Muscle of arm (tissue), 12 donors: ENCODE results near the gene ZFPM1. TPM values are rescaled to one million over a fixed set of nuclear protein-coding genes. Genes with fewer than 3 reads are reported as not detected.

ENCODE experiments used
- DNase-seq: peaks from one replicate; pipeline ENCODE4 v3.0.0-alpha.2; 2013
- polyA plus RNA-seq, 12 donors: library from polyadenylated mRNA; unstranded; fragments of 120-200 nt; gene quantifications; one replicate each; pipeline ENCODE4 v1.2.1, GENCODE V29; 2013; ENCODE audit not compliant: insufficient read length in 12 of 12

Gene ZFPM1
- polyA plus RNA-seq, 12 donors: 0.74 to 3.9 (median 1.1) TPM; not detected in 2

GRCh38 chr16:88433632-88434352, 19.3 kb upstream of the ZFPM1 start:
- DNase-seq: no peak

GRCh38 chr16:88434353-88434690, 18.8 kb upstream of the ZFPM1 start:
- DNase-seq: no peak

- no peak for DNase-seq
Observed at GRCh38 chr16:88434746-88435145, 18.3 kb upstream of the ZFPM1 start.

GRCh38 chr16:88435437-88436355, 17.4 kb upstream of the ZFPM1 start:
- no peak for DNase-seq

- no peak for DNase-seq
Observed at GRCh38 chr16:88436796-88437195, 16.3 kb upstream of the ZFPM1 start.

- DNase-seq: no peak
Observed at GRCh38 chr16:88437367-88437964, 15.6 kb upstream of the ZFPM1 start.

GRCh38 chr16:88438084-88438870, 14.8 kb upstream of the ZFPM1 start:
- no peak for DNase-seq

- DNase-seq: no peak
Observed at GRCh38 chr16:88439016-88439415, 14.1 kb upstream of the ZFPM1 start.

GRCh38 chr16:88439706-88440105, 13.4 kb upstream of the ZFPM1 start:
- no peak for DNase-seq

- no peak for DNase-seq
Observed at GRCh38 chr16:88440111-88440510, 13.0 kb upstream of the ZFPM1 start.

GRCh38 chr16:88440686-88441405, 12.2 kb upstream of the ZFPM1 start:
- no peak for DNase-seq

GRCh38 chr16:88441460-88441859, 11.6 kb upstream of the ZFPM1 start:
- DNase-seq: no peak

- DNase-seq: no peak
Observed at GRCh38 chr16:88442383-88442726, 10.7 kb upstream of the ZFPM1 start.

GRCh38 chr16:88442727-88443576, 10.1 kb upstream of the ZFPM1 start:
- peak; percentile 68 for DNase-seq

- no peak for DNase-seq
Observed at GRCh38 chr16:88444826-88445582, 8.1 kb upstream of the ZFPM1 start.

- no peak for DNase-seq
Observed at GRCh38 chr16:88445583-88445960, 7.5 kb upstream of the ZFPM1 start.

GRCh38 chr16:88446061-88446460, 7.0 kb upstream of the ZFPM1 start:
- no peak for DNase-seq

- DNase-seq: no peak
Observed at GRCh38 chr16:88446736-88447135, 6.3 kb upstream of the ZFPM1 start.

- DNase-seq: no peak
Observed at GRCh38 chr16:88447881-88448280, 5.2 kb upstream of the ZFPM1 start.
